ENCODE measurements around the gene CTNNA2. TPM values are rescaled to one million over a fixed set of nuclear protein-coding genes. Genes with fewer than 3 reads are reported as not detected.

The CTNNA2 gene
- total RNA-seq, 1 experiment from 2014 or later: 5.5 TPM

- Histone ChIP-seq H3K23ac (ENCODE audit: insufficient read length, low read depth, low read length) (no peak overlapping the region), H2AFZ (ENCODE audit: low read length) (no peak overlapping the region), H2BK12ac (ENCODE audit: insufficient read length, low read depth, low read length) (no peak overlapping the region), H4K8ac (replicated peaks; ENCODE audit: insufficient read length, low read depth, low read length) (no peak overlapping the region), H3K4me1 (ENCODE audit: insufficient read depth, low read length) (peaks cover 12% of the 10 kb centered on the region; the same call in 1 of the 2 replicates), H3K56ac (ENCODE audit: insufficient read length, low read depth, low read length) (no peak overlapping the region), H3T11ph (ENCODE audit: low read length) (no peak overlapping the region), H3K23me2 (ENCODE audit: insufficient read length, low read depth, low read length, poor library complexity, severe bottlenecking) (no peaks in the 10 kb centered on the region), H3K4ac (ENCODE audit: low read depth, low read length) (no peak overlapping the region), H3K27me3 (ENCODE audit: insufficient read depth, low read length) (no peaks in the 10 kb centered on the region), H3K4me2 (ENCODE audit: insufficient read depth, insufficient read length, low read length) (no peak overlapping the region), H4K91ac (ENCODE audit: insufficient read length, low read depth, low read length) (no peak overlapping the region), H3K18ac (ENCODE audit: insufficient read length, low read depth, low read length) (no peak overlapping the region), H2BK5ac (ENCODE audit: insufficient read length, low read length) (no peak overlapping the region), H2BK120ac (ENCODE audit: low read depth, low read length, poor library complexity, severe bottlenecking) (no peak overlapping the region), H3K79me2 (ENCODE audit: insufficient read depth, low read length) (no peaks in the 10 kb centered on the region), H3K79me1 (ENCODE audit: insufficient read depth, low read depth, low read length, poor library complexity, severe bottlenecking) (no peaks in the 10 kb centered on the region), H3K9ac (ENCODE audit: extremely low read depth, insufficient read length, low read length) (no peak overlapping the region), H3K14ac (ENCODE audit: insufficient read depth, low read length) (no peak overlapping the region), H2BK15ac (ENCODE audit: low read depth, low read length) (no peak overlapping the region), H2BK20ac (ENCODE audit: low read depth, low read length, poor library complexity, severe bottlenecking) (no peak overlapping the region), H4K5ac (ENCODE audit: insufficient read length, low read depth, low read length) (no peak overlapping the region), H3K9me3 (ENCODE audit: control insufficient read depth, low read depth, low read length) (no peaks in the 10 kb centered on the region), H4K20me1 (ENCODE audit: control insufficient read depth, insufficient read depth, insufficient read length) (no peaks in the 10 kb centered on the region), H3K27ac (ENCODE audit: insufficient read length, low read depth, low read length) (no peak overlapping the region), H2AK5ac (ENCODE audit: insufficient read length, low read length) (no peak overlapping the region)
- DNase-seq: no peak
- Mint-ChIP-seq H3K9me3 (no peaks in the 10 kb centered on the region), H3K4me1 (peaks cover 20 to 33% of the 10 kb centered on the region in 2 experiments), H3K4me3 (no peak overlapping the region; a peak in 1 of 5 replicates), H3K36me3 (ENCODE audit: insufficient read depth in 1 of 3, low read depth in 3 of 3) (no peaks in the 10 kb centered on the region), H3K27ac (no peak overlapping the region), H3K27me3 (ENCODE audit: low read depth) (no peaks in the 10 kb centered on the region)
- no peak for TF ChIP-seq CTCF (conservative IDR thresholded peaks at IDR 0.05)
- WGBS (ENCODE audit: extremely low coverage, insufficient read length, low lambda C conversion rate): no CpG with 5 or more reads among the region's 6 CpGs
Measured at GRCh38 chr2:79966882-79967281, 454.0 kb downstream of the CTNNA2 start.

Data from H9 (cell line).